Epithelial cell of esophagus (primary cell): ENCODE data around the gene RACGAP1.

ENCODE experiments used
- DNase-seq: peaks from one replicate; pipeline ENCODE4 v3.0.0; 2010; ENCODE audit warnings: low read depth
- H3K4me3 ChIP-seq: 2 replicates; pipeline ENCODE4 v1.5.1; 2011; ENCODE audit warnings: mild to moderate bottlenecking, low read length, control low read depth
- CTCF ChIP-seq: IDR thresholded peaks from 2 replicates; pipeline ENCODE4 v1.5.1; 2011; ENCODE audit warnings: low read depth, mild to moderate bottlenecking, low read length, control low read depth, inconsistent platforms; ENCODE audit not compliant: insufficient read depth; ENCODE audit errors: missing control alignments

The RACGAP1 gene

DNA sequence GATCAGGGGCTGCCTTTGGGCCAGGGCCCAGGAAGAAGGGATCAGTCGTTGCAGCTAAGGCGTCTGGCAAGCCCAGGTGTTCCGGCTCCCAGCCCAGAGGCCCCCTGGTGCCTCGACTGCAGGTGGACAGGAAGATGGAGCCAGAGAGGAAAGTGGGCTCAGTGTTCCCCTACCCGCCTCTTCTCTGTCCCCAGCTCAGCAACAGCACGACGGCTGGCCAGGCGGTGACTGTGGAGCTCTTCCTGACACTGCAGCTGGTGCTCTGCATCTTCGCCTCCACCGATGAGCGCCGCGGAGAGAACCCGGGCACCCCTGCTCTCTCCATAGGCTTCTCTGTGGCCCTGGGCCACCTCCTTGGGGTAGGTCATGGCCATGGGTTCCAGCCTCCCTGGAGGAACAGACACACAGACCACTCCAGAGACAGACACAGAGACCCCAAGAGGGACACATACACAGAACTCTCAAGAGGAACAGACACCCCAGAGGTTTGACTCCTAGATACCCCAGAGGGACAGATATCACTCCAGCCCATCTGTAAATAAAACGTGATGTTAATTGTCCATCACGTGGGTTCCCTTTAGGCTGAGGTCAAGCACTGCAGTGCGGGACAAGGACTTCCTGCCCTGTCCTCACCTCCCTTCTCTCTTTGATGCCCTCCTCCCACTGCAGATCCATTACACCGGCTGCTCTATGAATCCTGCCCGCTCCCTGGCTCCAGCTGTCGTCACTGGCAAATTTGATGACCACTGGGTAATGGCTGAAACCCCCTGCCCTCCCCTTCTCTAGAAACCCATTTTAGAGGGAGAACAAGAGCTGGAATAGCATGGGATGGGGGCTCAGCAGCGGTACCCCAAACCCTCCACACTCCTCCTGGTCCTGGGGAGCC lies 71.1 kb downstream of the RACGAP1 start:
- H3K4me3 ChIP-seq, result no peak overlapping the region
- no peak for TF ChIP-seq CTCF
- DNase-seq, result no peak

DNA sequence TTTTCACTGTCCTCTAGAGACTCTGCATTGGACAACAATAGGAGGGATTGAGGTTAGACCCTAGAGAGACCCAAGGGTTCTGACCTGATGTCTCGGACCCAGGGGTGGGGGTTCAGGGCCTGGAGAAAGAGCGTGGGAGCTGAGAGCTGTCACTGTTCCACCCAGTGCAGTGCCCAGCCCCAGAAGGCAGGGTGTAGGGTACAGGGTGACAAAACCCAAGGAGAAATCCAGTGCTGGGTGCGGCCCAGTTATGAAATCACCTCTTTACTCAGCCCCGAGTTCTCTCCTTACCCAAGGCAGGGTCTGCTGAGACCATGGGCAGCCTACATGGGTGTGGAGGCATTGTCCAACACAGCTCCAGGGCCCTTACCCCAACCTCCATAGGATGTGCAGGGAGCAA lies 72.1 kb downstream of the RACGAP1 start:
- no peak for TF ChIP-seq CTCF
- no peak overlapping the region for H3K4me3 ChIP-seq
- DNase-seq, result no peak

DNA sequence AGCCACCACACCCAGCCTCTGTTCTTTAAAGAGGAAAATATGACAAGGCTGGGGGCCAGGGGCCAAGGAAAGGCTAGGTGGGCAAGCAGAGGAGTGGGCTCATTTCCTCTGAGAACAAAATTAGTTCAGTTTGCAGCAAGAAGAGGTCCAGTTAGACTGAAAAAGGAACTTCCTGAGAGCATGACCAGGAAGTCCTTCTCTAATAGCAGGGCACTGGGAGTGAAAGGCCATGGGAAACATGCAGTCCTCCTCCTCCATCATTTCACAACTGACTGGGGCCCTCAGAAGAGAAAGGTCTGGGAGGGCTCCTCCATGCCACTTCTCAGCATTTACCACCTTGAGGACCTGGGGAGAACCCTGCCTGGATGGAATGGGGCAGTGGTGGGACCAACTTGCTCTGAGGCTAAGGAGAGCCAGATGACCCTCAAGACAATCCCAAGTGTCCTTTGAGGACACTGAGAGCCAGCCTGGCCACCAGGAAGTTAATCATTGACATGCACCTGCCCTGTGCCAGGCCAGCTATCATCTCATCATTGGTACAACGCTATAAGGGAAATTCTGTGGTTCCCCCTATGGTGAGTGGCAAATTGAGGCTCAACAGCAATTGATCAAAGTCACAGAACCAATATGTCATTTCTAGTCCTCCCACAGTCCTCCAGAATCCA lies 72.8 kb downstream of the RACGAP1 start:
- TF ChIP-seq CTCF, result no peak
- DNase-seq, result no peak
- no peak overlapping the region for H3K4me3 ChIP-seq

GRCh38 chr12:49951411-49952240 lies 73.7 kb downstream of the RACGAP1 start:
- no peak for TF ChIP-seq CTCF
- no peak overlapping the region for H3K4me3 ChIP-seq
- no peak for DNase-seq

DNA sequence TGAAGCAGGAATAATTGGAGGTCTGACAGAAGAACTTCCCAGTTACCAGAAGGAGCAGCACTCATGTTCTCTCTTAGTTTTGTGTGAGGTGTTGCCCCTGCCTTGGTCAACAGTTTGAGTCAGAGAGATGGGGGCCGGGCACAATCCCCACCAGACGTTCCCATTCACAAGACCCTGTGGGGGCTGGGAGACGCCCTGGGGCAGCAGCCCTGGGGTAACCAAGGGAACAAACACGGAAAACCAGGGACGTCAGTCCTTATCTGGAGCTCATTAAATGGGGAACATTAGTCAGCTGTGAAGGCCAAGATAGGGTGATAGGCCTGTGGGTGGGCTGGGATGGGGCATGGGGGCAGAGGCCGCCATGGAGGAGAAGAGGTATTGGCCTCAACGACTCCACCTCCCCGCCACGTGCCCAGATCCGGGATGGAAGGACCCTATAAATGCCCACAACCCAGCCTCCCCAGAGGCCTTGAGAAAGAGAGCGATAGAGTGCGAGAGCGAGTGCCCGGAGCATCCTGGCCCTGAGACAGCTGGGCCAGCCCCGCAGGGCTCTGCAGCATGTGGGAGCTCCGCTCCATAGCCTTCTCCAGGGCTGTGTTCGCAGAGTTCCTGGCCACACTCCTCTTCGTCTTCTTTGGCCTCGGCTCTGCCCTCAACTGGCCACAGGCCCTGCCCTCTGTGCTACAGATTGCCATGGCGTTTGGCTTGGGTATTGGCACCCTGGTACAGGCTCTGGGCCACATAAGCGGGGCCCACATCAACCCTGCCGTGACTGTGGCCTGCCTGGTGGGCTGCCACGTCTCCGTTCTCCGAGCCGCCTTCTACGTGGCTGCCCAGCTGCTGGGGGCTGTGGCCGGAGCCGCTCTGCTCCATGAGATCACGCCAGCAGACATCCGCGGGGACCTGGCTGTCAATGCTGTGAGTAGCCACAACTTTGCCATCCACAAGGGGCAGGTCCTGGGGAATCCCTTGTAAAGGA lies 74.7 kb downstream of the RACGAP1 start, which contains the start of gene AQP2:
AQP2 (plus strand) TSS at position 465 of the 979 bp plus-strand sequence; CDS start at position 559, 94 bp downstream.
- DNase-seq, result no peak
- no peak for TF ChIP-seq CTCF
- H3K4me3 ChIP-seq, result no peak within 1 kb of the TSS

GRCh38 chr12:49949866-49950265 lies 75.4 kb downstream of the RACGAP1 start:
- TF ChIP-seq CTCF, result no peak
- DNase-seq, result no peak
- H3K4me3 ChIP-seq, result no peak overlapping the region
